LNCAP (cell line): Measurements from ENCODE around the gene ESYT2.

ENCODE experiments used
- TF ChIP-seq, protein P1 (sequence below): fragments of 450-650 bp; IDR thresholded peaks from 2 replicates; pipeline ENCODE4 v1.5.1; 2017; ENCODE audit warnings: mild to moderate bottlenecking

Gene ESYT2

DNA sequence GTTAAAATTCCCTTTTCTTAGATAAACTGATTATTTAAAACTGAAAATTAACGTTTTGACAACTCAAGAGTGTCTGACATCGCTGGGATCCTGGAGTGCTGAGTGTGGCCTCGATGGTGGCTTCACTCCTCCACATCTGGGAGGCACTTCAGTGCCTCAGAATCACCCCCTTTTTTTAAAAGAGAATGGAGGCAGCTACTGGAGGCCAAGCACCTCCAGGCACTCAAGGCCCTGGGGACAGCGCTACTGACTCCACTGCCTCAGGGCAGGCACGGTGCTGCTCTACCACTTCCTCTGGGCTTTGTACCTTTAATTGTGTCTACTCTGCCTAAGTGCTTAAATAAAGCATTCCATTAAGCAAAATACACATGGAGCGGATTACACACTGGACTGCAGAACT, 97.5 kb downstream of the ESYT2 start:
- TF ChIP-seq, protein P1, sequence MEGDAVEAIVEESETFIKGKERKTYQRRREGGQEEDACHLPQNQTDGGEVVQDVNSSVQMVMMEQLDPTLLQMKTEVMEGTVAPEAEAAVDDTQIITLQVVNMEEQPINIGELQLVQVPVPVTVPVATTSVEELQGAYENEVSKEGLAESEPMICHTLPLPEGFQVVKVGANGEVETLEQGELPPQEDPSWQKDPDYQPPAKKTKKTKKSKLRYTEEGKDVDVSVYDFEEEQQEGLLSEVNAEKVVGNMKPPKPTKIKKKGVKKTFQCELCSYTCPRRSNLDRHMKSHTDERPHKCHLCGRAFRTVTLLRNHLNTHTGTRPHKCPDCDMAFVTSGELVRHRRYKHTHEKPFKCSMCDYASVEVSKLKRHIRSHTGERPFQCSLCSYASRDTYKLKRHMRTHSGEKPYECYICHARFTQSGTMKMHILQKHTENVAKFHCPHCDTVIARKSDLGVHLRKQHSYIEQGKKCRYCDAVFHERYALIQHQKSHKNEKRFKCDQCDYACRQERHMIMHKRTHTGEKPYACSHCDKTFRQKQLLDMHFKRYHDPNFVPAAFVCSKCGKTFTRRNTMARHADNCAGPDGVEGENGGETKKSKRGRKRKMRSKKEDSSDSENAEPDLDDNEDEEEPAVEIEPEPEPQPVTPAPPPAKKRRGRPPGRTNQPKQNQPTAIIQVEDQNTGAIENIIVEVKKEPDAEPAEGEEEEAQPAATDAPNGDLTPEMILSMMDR = no peak

DNA sequence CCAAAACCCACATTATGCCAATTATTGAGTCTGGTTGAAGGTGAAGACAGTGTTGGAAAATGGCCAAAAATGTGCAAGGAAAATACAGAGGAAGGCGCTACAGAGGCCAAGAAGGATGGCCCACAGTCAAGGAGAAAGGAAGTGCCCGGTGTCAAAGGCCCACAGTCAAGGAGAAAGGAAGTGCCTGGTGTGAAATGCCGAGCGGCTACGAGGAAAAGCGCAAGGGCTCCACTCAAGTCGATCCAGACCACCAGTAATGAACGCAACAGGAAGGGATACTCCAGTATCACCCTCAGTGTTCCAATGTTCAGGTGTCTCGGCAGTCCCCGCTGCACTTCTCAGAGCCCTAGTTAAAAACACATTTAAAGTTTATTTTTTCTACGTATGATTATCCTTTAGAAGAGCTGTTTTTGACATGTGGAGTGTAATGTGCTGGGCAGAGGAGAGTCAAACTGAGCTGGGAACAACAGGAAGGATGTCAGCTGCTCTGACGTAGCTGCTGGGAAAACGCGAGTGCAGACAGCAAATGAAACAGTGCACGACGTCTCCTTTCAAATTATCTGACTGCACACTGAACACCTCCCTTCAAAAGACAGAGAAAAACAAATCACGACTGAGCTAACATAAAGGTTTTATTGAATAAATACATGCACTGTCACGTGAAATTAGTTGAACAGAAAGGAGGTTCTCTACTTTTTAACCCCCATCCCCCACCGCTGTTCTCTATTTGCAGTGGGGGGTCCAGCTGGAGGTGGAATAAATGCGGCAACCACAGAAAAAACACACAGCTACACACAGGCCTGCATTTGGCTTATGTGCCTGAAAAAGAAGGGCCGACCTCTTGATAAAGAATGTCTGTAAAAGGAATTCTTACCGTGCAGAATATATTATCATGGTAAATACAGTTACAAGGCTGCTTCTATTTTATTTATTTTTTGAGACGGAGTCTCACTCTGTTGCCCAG, 98.6 kb downstream of the ESYT2 start:
- TF ChIP-seq, protein P1 = no peak

DNA sequence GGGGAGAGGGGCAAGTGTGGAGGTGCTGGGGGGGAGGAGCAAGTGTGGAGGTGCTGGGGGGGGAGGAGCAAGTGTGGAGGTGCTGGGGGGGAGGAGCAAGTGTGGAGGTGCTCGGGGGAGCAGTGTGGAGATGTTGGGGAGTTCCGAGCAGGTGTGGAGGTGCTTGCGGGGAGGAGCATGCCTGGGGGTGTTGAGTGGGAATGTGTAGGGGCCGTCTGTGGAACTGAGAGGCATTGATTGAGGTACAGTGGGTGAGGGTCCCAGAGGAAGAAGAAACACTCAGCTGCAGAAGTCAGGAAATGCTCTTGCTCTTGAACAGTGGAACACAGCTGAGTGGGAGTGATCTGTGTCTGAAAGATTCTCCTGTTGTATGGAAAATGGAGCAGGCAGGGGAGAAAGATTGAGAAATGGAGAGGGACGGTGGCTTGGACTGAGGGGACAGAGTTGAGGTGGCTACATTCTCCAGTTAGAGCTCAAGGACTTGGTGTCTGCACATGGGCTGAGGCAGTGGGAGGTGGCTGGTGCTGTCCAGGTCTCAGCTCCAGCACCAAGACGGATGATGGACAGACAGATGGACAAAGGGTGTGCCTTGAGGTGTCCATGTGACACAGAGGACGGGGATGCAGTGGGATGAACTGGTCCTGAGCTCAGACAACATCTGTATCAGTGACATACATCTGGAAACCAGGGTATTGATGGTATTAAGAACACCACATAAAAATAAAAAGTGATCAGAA, 99.5 kb downstream of the ESYT2 start:
- TF ChIP-seq, protein P1 = no peak

DNA sequence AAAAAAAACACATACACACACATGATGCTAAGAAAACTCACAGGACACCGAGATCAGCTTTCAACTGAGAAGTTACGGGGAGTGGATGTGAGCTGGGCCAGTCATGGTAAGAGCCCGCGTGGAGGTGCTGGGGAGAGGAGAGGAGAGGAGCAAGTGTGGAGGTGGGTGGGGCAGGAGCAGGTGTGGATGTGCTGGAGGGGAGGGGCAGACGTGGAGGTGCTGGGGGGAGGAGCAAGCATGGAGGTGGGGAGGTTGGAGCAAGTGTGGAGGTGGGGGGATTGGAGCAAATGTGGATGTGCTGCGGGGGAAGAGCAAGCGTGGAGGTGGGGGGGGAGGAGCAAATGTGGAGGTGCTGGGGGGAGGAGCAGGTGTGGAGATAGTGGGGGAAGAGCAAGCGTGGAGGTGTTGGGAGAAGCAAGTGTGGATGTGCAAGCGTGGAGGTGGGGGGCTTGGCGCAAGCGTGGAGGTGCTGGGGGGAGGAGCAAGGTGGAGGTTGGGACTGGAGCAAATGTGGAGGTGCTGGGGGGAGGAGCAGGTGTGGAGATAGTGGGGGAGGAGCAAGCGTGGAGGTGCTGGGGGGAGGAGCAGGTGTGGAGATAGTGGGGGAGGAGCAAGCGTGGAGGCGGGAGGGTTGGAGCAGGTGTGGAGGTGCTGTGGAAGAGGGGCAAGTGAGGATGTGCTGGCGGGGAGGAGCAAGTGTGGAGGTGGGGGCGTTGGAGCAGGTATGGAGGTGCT, 100.2 kb downstream of the ESYT2 start:
- TF ChIP-seq, protein P1 = no peak

DNA sequence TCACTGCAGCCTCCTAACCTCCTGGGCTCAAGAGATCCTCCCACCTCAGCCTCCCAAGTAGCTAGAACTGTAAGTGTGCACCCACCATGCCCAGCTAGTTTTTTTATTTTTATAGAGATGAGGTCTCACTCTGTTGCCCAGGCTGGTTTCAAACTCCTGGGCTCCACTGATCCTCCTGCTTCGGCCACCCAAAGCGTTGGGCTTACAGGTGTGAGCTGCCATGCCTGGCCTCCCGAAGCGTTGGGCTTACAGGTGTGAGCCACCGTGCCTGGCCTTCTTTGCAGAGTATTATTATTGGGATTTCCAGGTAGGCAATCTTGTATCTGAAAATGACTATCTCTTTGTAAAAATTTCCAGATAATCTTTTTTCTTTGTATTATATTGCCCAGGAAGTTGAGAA, 101.6 kb downstream of the ESYT2 start:
- TF ChIP-seq, protein P1 = no peak

- TF ChIP-seq, protein P1 = no peak
Measured at GRCh38 chr7:158726277-158726807, 103.0 kb downstream of the ESYT2 start.

DNA sequence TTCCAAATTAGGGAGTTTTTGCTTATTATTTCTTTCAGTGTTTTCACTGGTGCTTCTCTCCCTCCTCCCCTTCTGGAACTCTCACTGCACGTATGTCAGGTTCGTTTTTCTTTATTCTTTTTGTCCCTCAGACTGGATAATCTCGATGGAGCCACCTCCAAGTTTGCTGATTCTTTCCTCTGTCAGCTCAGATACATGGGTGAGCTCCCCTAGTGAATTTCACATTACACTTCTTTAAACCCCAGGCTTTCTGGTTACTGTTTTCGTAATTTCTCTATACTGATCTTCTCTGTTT, 103.9 kb downstream of the ESYT2 start:
- TF ChIP-seq, protein P1 = no peak
